Measurements from ENCODE around the gene CROCC. TPM values are rescaled to one million over a fixed set of nuclear protein-coding genes. Genes with fewer than 3 reads are reported as not detected.
"Not testable (repeated sequence)": the region's sequence is repeated elsewhere in the genome, so short reads cannot be mapped to it uniquely, and the experiment has no call there.

CROCC gene
- total and polyA plus RNA-seq, 9 donors, result 15.2 to 33.1 (median 25.4) TPM

- not testable (repeated sequence) for DNase-seq; H3K4me3 ChIP-seq (ENCODE audit: low read length); H3K36me3 ChIP-seq (ENCODE audit: control insufficient read depth, insufficient read depth, low read length); H3K9me3 ChIP-seq (replicated peaks; ENCODE audit: control insufficient read depth, low read depth, low read length); H3K27me3 ChIP-seq (ENCODE audit: control insufficient read depth, insufficient read depth, low read length); H3K27ac ChIP-seq (ENCODE audit: low read length)
- WGBS (ENCODE audit: insufficient coverage), result 42% methylated on average over 6 of the region's 10 CpGs
- peaks cover 30% of the 10 kb centered on the region for H3K4me1 ChIP-seq (ENCODE audit: control insufficient read depth, insufficient read depth, low read length)
Measured at GRCh38 chr1:16916036-16916880, 5.5 kb upstream of the CROCC start.

GRCh38 chr1:16918371-16918770 is 3.4 kb upstream of the CROCC start:
- H3K9me3 ChIP-seq (replicated peaks; ENCODE audit: control insufficient read depth, low read depth, low read length), result no peaks in the 10 kb centered on the region
- peaks cover 11% of the 10 kb centered on the region for H3K36me3 ChIP-seq (ENCODE audit: control insufficient read depth, insufficient read depth, low read length)
- H3K27ac ChIP-seq (ENCODE audit: low read length), result no peak overlapping the region
- H3K27me3 ChIP-seq (ENCODE audit: control insufficient read depth, insufficient read depth, low read length), result no peaks in the 10 kb centered on the region
- H3K4me3 ChIP-seq (ENCODE audit: low read length), result no peak overlapping the region
- H3K4me1 ChIP-seq (ENCODE audit: control insufficient read depth, insufficient read depth, low read length), result peaks cover 31% of the 10 kb centered on the region
- no peak for DNase-seq
- WGBS (ENCODE audit: insufficient coverage), result 50% methylated on average over 3 of the region's 3 CpGs

- H3K27ac ChIP-seq (ENCODE audit: low read length); H3K27me3 ChIP-seq (ENCODE audit: control insufficient read depth, insufficient read depth, low read length); DNase-seq; H3K4me3 ChIP-seq (ENCODE audit: low read length); H3K9me3 ChIP-seq (replicated peaks; ENCODE audit: control insufficient read depth, low read depth, low read length): not testable (repeated sequence)
- H3K36me3 ChIP-seq (ENCODE audit: control insufficient read depth, insufficient read depth, low read length), result peaks cover 13% of the 10 kb centered on the region
- WGBS (ENCODE audit: insufficient coverage), result 83% methylated on average over 15 of the region's 15 CpGs
- H3K4me1 ChIP-seq (ENCODE audit: control insufficient read depth, insufficient read depth, low read length), result peaks cover 30% of the 10 kb centered on the region
Measured at GRCh38 chr1:16918936-16919665, 2.6 kb upstream of the CROCC start.

DNA sequence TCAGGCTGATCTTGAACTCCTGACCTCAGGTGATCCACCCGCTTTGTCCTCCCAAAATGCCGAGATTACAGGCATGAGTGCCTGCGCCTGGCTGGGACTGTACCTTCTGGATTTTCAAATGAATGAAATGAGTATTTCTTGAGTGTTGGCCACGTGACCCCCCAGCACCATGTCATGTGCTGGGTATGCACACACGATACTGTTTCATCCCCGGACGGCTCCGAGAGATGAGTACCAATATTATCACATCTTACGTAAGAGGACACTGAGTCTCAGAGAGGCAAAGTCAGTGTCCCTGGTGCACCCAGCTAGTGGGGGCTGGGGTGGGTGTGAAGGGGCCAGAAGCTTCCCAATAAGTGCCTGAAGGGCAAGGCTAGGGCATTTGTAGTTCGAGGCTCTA is 780 bp upstream of the CROCC start:
- Histone ChIP-seq H3K4me1 (ENCODE audit: control insufficient read depth, insufficient read depth, low read length) (peaks cover 32% of the 10 kb centered on the region), H3K9me3 (replicated peaks; ENCODE audit: control insufficient read depth, low read depth, low read length) (no peaks in the 10 kb centered on the region)
- WGBS (ENCODE audit: insufficient coverage), result 84% methylated on average over 6 of the region's 10 CpGs

DNA sequence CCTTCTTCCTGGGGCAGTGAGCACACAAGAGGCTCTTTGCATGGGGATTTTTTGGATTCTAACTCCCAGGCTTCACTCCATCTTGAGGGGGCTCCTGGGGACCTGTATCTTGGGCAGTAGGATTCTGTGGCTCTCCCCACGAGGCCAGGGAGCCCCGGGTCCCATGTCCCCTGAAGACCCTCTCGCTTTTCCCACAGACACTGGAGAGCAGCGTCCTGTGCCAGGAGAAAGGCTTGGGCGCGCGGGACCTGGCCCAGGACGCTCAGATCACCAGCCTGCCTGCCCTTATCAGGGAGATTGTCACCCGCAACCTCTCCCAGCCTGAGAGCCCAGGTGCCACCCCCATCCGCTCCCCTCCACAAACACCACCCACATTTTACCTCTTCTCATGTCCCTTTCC is 735 bp downstream of the CROCC start:
- no peaks in the 10 kb centered on the region for H3K9me3 ChIP-seq (replicated peaks; ENCODE audit: control insufficient read depth, low read depth, low read length)
- no peak for DNase-seq
- no peak overlapping the region for H3K27ac ChIP-seq (ENCODE audit: low read length)
- H3K4me3 ChIP-seq (ENCODE audit: low read length), result no peak overlapping the region
- WGBS (ENCODE audit: insufficient coverage), result 85% methylated on average over 10 of the region's 10 CpGs
- H3K27me3 ChIP-seq (ENCODE audit: control insufficient read depth, insufficient read depth, low read length), result no peaks in the 10 kb centered on the region
- peaks cover 42% of the 10 kb centered on the region for H3K4me1 ChIP-seq (ENCODE audit: control insufficient read depth, insufficient read depth, low read length)
- H3K36me3 ChIP-seq (ENCODE audit: control insufficient read depth, insufficient read depth, low read length), result peaks cover 23% of the 10 kb centered on the region

More for the DNA sequence above, 780 bp upstream of the CROCC start:
- Histone ChIP-seq H3K27me3 (ENCODE audit: control insufficient read depth, insufficient read depth, low read length) (no peaks in the 10 kb centered on the region), H3K27ac (ENCODE audit: low read length) (no peak overlapping the region), H3K36me3 (ENCODE audit: control insufficient read depth, insufficient read depth, low read length) (peaks cover 17% of the 10 kb centered on the region), H3K4me3 (ENCODE audit: low read length) (no peak overlapping the region)
- no peak for DNase-seq

DNA sequence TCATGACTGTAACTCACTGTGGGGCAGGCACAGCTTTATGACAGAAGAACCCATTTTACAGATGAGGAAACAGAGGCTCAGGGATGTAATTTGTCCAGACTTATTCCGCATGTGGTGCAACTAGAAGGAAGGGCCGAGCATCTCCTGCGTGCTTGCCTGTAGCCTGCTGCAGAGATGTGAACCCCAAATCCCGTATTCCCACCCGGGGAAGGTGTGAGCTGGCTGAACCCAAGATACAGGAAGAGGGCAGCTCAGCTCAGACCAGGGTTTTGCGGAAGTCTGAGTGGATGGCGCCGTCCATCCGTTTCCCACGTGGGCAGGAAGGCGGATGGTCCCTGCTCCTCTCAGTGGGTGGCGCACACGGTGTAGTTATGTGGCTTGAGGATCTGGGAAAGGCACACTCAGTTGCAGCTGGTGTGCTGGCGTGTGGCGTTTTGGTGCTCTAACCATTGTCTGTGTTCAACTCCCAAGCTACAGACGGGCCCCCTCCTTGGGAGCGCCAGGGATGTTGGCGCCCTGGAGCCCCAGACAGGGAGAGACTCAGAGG is 1.2 kb downstream of the CROCC start:
- WGBS (ENCODE audit: insufficient coverage), result 77% methylated on average over 18 of the region's 18 CpGs
- Histone ChIP-seq H3K36me3 (ENCODE audit: control insufficient read depth, insufficient read depth, low read length) (peaks cover 26% of the 10 kb centered on the region), H3K27ac (ENCODE audit: low read length) (no peak overlapping the region), H3K4me3 (ENCODE audit: low read length) (no peak overlapping the region), H3K9me3 (replicated peaks; ENCODE audit: control insufficient read depth, low read depth, low read length) (no peaks in the 10 kb centered on the region), H3K27me3 (ENCODE audit: control insufficient read depth, insufficient read depth, low read length) (no peaks in the 10 kb centered on the region), H3K4me1 (ENCODE audit: control insufficient read depth, insufficient read depth, low read length) (peaks cover 42% of the 10 kb centered on the region)
- no peak for DNase-seq

DNA sequence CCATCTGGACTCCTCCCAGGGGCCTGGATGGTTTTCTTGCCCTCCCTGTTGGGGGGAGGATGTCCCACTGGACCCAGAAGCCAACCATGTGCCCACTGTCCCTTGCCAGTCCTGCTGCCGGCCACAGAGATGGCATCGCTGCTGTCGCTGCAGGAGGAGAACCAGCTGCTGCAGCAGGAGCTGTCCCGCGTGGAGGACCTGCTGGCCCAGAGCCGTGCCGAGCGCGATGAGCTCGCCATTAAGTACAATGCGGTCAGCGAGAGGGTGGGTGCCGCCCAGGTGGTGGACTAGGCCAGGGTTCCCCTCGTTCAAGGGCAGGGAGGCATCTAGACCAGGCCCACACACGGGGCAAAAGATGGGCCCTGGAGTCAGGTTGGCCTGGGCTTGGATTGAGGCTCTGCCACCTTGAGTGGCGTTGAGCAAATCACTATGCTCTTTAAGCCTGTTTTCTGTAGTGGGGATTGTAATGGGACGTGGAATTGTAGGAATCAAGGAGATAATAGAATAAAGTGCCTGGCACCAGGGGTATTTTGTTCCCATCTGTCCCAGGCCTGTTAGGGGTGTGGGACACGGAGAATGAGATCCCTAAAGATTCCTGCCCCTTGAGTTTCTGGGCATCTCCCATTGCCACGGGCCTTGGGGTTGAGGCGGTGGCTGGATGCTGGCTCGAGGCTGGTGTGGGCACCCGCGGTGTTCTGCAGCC is 2.6 kb downstream of the CROCC start:
- H3K4me3 ChIP-seq (ENCODE audit: low read length), result no peak overlapping the region
- WGBS (ENCODE audit: insufficient coverage), result 81% methylated on average over 23 of the region's 23 CpGs
- no peak overlapping the region for H3K27ac ChIP-seq (ENCODE audit: low read length)
- no peaks in the 10 kb centered on the region for H3K27me3 ChIP-seq (ENCODE audit: control insufficient read depth, insufficient read depth, low read length)
- no peak for DNase-seq
- no peaks in the 10 kb centered on the region for H3K9me3 ChIP-seq (replicated peaks; ENCODE audit: control insufficient read depth, low read depth, low read length)
- peaks cover 20% of the 10 kb centered on the region for H3K36me3 ChIP-seq (ENCODE audit: control insufficient read depth, insufficient read depth, low read length)
- peaks cover 42% of the 10 kb centered on the region for H3K4me1 ChIP-seq (ENCODE audit: control insufficient read depth, insufficient read depth, low read length)

GRCh38 chr1:16924919-16925477 is 3.3 kb downstream of the CROCC start:
- Histone ChIP-seq H3K9me3 (replicated peaks; ENCODE audit: control insufficient read depth, low read depth, low read length) (no peaks in the 10 kb centered on the region), H3K27me3 (ENCODE audit: control insufficient read depth, insufficient read depth, low read length) (no peaks in the 10 kb centered on the region), H3K36me3 (ENCODE audit: control insufficient read depth, insufficient read depth, low read length) (peaks cover 22% of the 10 kb centered on the region), H3K27ac (ENCODE audit: low read length) (no peak overlapping the region), H3K4me1 (ENCODE audit: control insufficient read depth, insufficient read depth, low read length) (peaks cover 42% of the 10 kb centered on the region), H3K4me3 (ENCODE audit: low read length) (no peak overlapping the region)
- no peak for DNase-seq
- 82% methylated on average over 13 of the region's 13 CpGs for WGBS (ENCODE audit: insufficient coverage)

DNA sequence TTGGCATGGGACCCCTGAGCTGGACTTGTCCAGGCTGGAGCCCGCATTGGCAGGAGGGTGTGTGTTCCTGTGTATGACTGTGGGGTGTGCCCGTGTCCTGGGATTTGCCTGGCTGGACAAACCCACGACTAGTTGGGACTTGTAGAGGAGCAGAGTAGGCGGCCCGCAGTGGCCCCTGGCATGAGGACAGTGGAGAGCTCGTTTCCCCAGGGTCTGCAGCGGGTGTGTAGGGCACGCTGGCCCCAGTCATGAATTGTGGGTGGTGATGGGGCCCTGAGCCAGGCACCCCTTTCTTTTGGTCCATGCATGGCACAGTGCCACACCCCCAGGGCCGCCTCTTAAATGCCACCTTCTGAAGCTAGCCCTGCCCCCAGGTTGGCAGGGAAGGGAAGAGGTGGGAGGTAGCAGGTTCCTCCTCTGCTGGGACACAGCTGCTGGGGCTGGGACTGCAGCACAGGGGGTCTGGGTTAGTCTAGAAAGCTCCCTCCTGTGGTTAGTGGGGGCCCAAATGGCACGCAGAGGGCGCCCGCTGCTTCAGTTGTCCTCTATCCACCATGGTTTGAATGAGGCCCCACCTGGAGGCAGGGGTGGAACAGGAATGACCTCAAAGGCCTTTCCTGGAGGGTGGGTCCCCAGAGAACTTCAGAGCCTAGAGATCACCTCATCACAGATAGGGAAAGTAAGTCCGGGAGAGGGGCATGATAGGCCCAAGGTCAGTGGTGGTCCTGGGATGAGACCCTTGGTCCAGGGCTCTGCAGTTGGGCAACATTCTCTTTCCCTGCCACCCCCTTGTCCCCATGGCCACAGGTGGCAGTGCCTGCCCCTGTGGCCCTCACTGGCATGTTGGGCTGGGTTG is 4.1 kb downstream of the CROCC start:
- DNase-seq, result no peak
- Histone ChIP-seq H3K36me3 (ENCODE audit: control insufficient read depth, insufficient read depth, low read length) (peaks cover 31% of the 10 kb centered on the region), H3K4me3 (ENCODE audit: low read length) (no peak overlapping the region), H3K4me1 (ENCODE audit: control insufficient read depth, insufficient read depth, low read length) (peaks cover 42% of the 10 kb centered on the region), H3K27ac (ENCODE audit: low read length) (no peak overlapping the region), H3K9me3 (replicated peaks; ENCODE audit: control insufficient read depth, low read depth, low read length) (no peaks in the 10 kb centered on the region), H3K27me3 (ENCODE audit: control insufficient read depth, insufficient read depth, low read length) (no peaks in the 10 kb centered on the region)
- WGBS (ENCODE audit: insufficient coverage), result 81% methylated on average over 13 of the region's 13 CpGs

Data from muscle of leg (tissue), 11 donors.